Esophagus muscularis mucosa (tissue), 4 donors: Measurements from ENCODE around the gene KIF14. TPM values are rescaled to one million over a fixed set of nuclear protein-coding genes. Genes with fewer than 3 reads are reported as not detected.
A peak's percentile ranks its signal among the peaks of the same experiment; 100 is the strongest.
"Not testable (repeated sequence)": the region's sequence is repeated elsewhere in the genome, so short reads cannot be mapped to it uniquely, and the experiment has no call there.

Source experiments
- DNase-seq: peaks from one replicate; pipeline ENCODE4 v3.0.0-alpha.2; 2017; ENCODE audit errors: extremely low spot score
- H3K27ac ChIP-seq, 4 donors: fragments of 200-600 bp; sonication (generic); replicated peaks in 1 of 4; 1 replicate in 3 of 4; 2 replicates in 1 of 4; pipeline ENCODE4 v1.5.1; 2016 to 2019; ENCODE audit warnings: mild to moderate bottlenecking in 1 of 4
- H3K27me3 ChIP-seq, 4 donors: fragments of 200-600 bp; sonication (generic); one replicate each; pipeline versions ENCODE4 v1.5.1 to v1.6.0; 2016 to 2019
- H3K36me3 ChIP-seq, 4 donors: fragments of 200-600 bp; sonication (generic); one replicate each; pipeline ENCODE4 v1.5.1; 2016 to 2019
- H3K4me1 ChIP-seq, 4 donors: fragments of 200-600 bp; sonication (generic); one replicate each; pipeline ENCODE4 v1.5.1; 2016 to 2019
- H3K4me3 ChIP-seq, 4 donors: fragments of 200-600 bp; sonication (generic); 1 replicate in 2 of 4; 2 replicates in 2 of 4; pipeline ENCODE4 v1.5.1; 2016 to 2019; ENCODE audit warnings: mild to moderate bottlenecking in 4 of 4, moderate library complexity in 1 of 4
- H3K9me3 ChIP-seq, 4 donors: fragments of 200-600 bp; sonication (generic); 1 replicate in 3 of 4; 2 replicates in 1 of 4; pipeline ENCODE4 v1.5.1; 2016 to 2019
- CTCF ChIP-seq, 3 experiments: fragments of 200-600 bp in 2 of 3; fragments of 450-650 bp in 1 of 3; sonication (generic) in 2 of 3; IDR thresholded peaks; one replicate each; pipeline ENCODE4 v1.5.1; 2017 to 2019; ENCODE audit warnings: antibody characterized with exemption in 3 of 3, mild to moderate bottlenecking in 2 of 3, moderate library complexity in 1 of 3
- EP300 ChIP-seq: sonication (generic); formaldehyde crosslinking; IDR thresholded peaks from one replicate; pipeline ENCODE4 v1.6.1; 2017; ENCODE audit warnings: antibody characterized with exemption
- POLR2A ChIP-seq: fragments of 450-650 bp; IDR thresholded peaks from one replicate; pipeline ENCODE4 v1.6.1; 2017; ENCODE audit warnings: antibody characterized with exemption, moderate library complexity, mild to moderate bottlenecking, low read depth
- POLR2AphosphoS5 ChIP-seq, 2 donors: sonication (generic); formaldehyde crosslinking; IDR thresholded peaks; one replicate each; pipeline ENCODE4 v1.6.1; 2017; ENCODE audit warnings: antibody characterized with exemption in 2 of 2
- WGBS: methylation state at CpG from one replicate; pipeline ENCODE4 v1.1.5; 2018; 5-methylcytosine and 5-hydroxymethylcytosine counted together
- intact Hi-C: fragments of 100-400 bp; cut with DNase I; formaldehyde crosslinking; loops from one replicate; pipeline ENCODE4 v1.15.1; 2023
- total RNA-seq, 4 donors: library from RNA; depleted of rRNA; stranded (reverse); fragments of >200 nt; gene quantifications; one replicate each; pipeline versions ENCODE4 v1.1.0 to v1.2.1, GENCODE V29; 2016

KIF14 gene
- total RNA-seq, 4 donors from 2014 or later = under 0.01 to 0.17 (median 0.17) TPM; not detected in 1

DNA sequence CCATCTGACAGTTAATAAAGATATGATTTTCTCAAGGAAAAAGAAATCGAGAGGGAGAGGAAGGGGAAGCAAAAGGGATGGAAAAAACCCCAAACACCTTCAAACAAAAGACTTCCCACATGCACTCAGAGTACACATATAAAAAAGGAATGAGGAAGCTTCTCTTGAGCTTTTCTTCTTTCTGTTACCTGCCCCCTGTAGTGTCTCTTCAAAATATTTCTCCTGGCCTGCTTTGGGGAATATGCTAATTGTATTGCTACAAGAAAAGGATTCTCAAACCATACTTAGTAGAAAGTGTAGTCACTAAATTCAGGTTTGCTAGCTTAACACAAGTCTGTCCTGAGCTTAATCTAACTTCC is 58.7 kb downstream of the KIF14 start:
- Histone ChIP-seq H3K9me3 (no peaks in the 10 kb centered on the region), H3K36me3 (no peaks in the 10 kb centered on the region), H3K27me3 (no peaks in the 10 kb centered on the region), H3K4me1 (no peaks in the 10 kb centered on the region), H3K4me3 (no peak overlapping the region), H3K27ac (no peak overlapping the region)
- no peak for DNase-seq
- WGBS = 59% methylated on average over 1 of the region's 1 CpG
- intact Hi-C loops = no loop called here
- no peak for TF ChIP-seq EP300
- no peak for TF ChIP-seq CTCF (IDR thresholded peaks at IDR 0.05)
- no peak for TF ChIP-seq POLR2A
- TF ChIP-seq POLR2AphosphoS5 (IDR thresholded peaks at IDR 0.05) = no peak

GRCh38 chr1:200558866-200559459 is 61.6 kb downstream of the KIF14 start:
- Histone ChIP-seq H3K27me3 (no peaks in the 10 kb centered on the region), H3K36me3 (no peaks in the 10 kb centered on the region), H3K9me3 (no peaks in the 10 kb centered on the region), H3K4me1 (no peaks in the 10 kb centered on the region), H3K27ac (no peak overlapping the region), H3K4me3 (no peak overlapping the region)
- WGBS = 58% methylated on average over 2 of the region's 2 CpGs
- DNase-seq = no peak
- TF ChIP-seq EP300 = no peak
- TF ChIP-seq CTCF (IDR thresholded peaks at IDR 0.05) = peak; percentile 35 to 56 (median 35)
- TF ChIP-seq POLR2A = no peak
- no peak for TF ChIP-seq POLR2AphosphoS5 (IDR thresholded peaks at IDR 0.05)
- intact Hi-C loops = no loop called here

- no peak for DNase-seq
- TF ChIP-seq CTCF (IDR thresholded peaks at IDR 0.05) = no peak
- TF ChIP-seq POLR2AphosphoS5 (IDR thresholded peaks at IDR 0.05) = no peak
- no peak for TF ChIP-seq EP300
- no peak for TF ChIP-seq POLR2A
- no peak overlapping the region for H3K27ac ChIP-seq
- no peaks in the 10 kb centered on the region for H3K27me3 ChIP-seq
- intact Hi-C loops = no loop called here
- no peaks in the 10 kb centered on the region for H3K4me1 ChIP-seq
- H3K9me3 ChIP-seq = no peaks in the 10 kb centered on the region
- no peak overlapping the region for H3K4me3 ChIP-seq
- no peaks in the 10 kb centered on the region for H3K36me3 ChIP-seq
Observed at GRCh38 chr1:200556002-200556401, 64.5 kb downstream of the KIF14 start.

DNA sequence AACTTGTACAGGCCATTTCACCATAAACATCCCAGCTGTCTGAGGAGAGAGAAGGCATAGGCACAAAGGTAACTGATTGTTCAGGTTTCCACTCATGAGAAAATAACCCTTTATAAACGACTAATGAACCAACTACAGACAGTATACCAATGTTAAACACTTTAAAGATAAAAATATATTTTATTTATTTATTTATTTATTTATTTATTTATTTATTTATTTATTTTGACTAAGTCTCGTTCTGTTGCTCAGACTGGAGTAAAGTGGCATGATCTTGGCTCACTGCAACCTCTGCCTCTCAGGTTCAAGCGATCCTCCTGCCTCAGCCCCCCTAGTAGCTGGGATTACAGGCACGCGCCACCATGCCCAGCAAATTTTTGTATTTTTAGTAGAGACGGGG is 67.8 kb downstream of the KIF14 start:
- H3K27me3 ChIP-seq, H3K4me3 ChIP-seq, H3K36me3 ChIP-seq, intact Hi-C loops, H3K9me3 ChIP-seq, H3K27ac ChIP-seq, H3K4me1 ChIP-seq, DNase-seq: not testable (repeated sequence)
- WGBS = 94% methylated on average over 6 of the region's 6 CpGs

- Histone ChIP-seq H3K9me3 (no peaks in the 10 kb centered on the region), H3K4me1 (no peaks in the 10 kb centered on the region), H3K27ac (no peak overlapping the region), H3K27me3 (no peaks in the 10 kb centered on the region), H3K4me3 (no peak overlapping the region), H3K36me3 (no peaks in the 10 kb centered on the region)
- TF ChIP-seq CTCF (IDR thresholded peaks at IDR 0.05) (no peak), POLR2A (no peak), EP300 (no peak), POLR2AphosphoS5 (IDR thresholded peaks at IDR 0.05) (no peak)
- DNase-seq = no peak
- intact Hi-C loops = no loop called here
Observed at GRCh38 chr1:200550367-200550766, 70.2 kb downstream of the KIF14 start.
